WTC11 (cell line): Measurements from ENCODE around the gene TOR4A. TPM values are rescaled to one million over a fixed set of nuclear protein-coding genes. Genes with fewer than 3 reads are reported as not detected.

Experiments used
- ATAC-seq: fragments of 200-7000 bp; cut with Tn5 transposase; 2 replicates; pipeline ENCODE4 v1.10.0; 2021; ENCODE audit warnings: mild to moderate bottlenecking, moderate library complexity
- CTCF ChIA-PET: fragments of 300-600 bp; sonication (Branson Sonifier 250); formaldehyde crosslinking; loops from one replicate; lab custom pipeline; 2021; ENCODE audit warnings: antibody characterized with exemption; lab: Charles Lee
- POLR2A ChIA-PET: fragments of 350-600 bp; sonication (Branson Sonifier 250); formaldehyde crosslinking; loops from one replicate; lab custom pipeline; 2021; ENCODE audit warnings: antibody characterized with exemption; lab: Charles Lee
- DNase-seq: peaks from one replicate; pipeline ENCODE4 v3.0.0; 2021; ENCODE audit warnings: low spot score
- H3K27ac Mint-ChIP-seq: 2 replicates; pipeline ENCODE4 v1.8.0; 2021; ENCODE audit warnings: mixed read lengths
- H3K27me3 Mint-ChIP-seq: 2 replicates; pipeline ENCODE4 v1.8.0; 2021; ENCODE audit warnings: low read depth, mild to moderate bottlenecking, moderate library complexity, mixed read lengths
- H3K36me3 Mint-ChIP-seq: 2 replicates; pipeline ENCODE4 v1.8.0; 2021; ENCODE audit warnings: mixed read lengths
- H3K4me1 Mint-ChIP-seq: 2 replicates; pipeline ENCODE4 v1.8.0; 2022; ENCODE audit warnings: mixed read lengths
- H3K4me3 Mint-ChIP-seq: 2 replicates; pipeline ENCODE4 v1.8.0; 2021; ENCODE audit warnings: mild to moderate bottlenecking, moderate library complexity, mixed read lengths
- H3K9me3 Mint-ChIP-seq: 2 replicates; pipeline ENCODE4 v1.8.0; 2021; ENCODE audit warnings: mixed read lengths
- ARID4B ChIP-seq: sonication (generic); formaldehyde crosslinking; IDR thresholded peaks from 2 replicates; pipeline ENCODE4 v1.8.0; 2023; ENCODE audit warnings: missing genetic modification reagents, mild to moderate bottlenecking, borderline replicate concordance
- ATF1 ChIP-seq: sonication (generic); formaldehyde crosslinking; IDR thresholded peaks from 2 replicates; pipeline ENCODE4 v1.8.1; 2023; ENCODE audit warnings: mild to moderate bottlenecking, moderate library complexity, missing genetic modification reagents
- CREB1 ChIP-seq: sonication (generic); formaldehyde crosslinking; IDR thresholded peaks from 2 replicates; pipeline ENCODE4 v1.8.0; 2023; ENCODE audit warnings: mild to moderate bottlenecking, missing genetic modification reagents
- CREM ChIP-seq: sonication (generic); formaldehyde crosslinking; IDR thresholded peaks from 2 replicates; pipeline ENCODE4 v1.8.1; 2022; ENCODE audit warnings: mild to moderate bottlenecking, missing genetic modification reagents, moderate library complexity
- FOXP4 ChIP-seq: sonication (generic); formaldehyde crosslinking; IDR thresholded peaks from 2 replicates; pipeline ENCODE4 v1.8.0; 2022; ENCODE audit warnings: mild to moderate bottlenecking, missing genetic modification reagents
- PRDM15 ChIP-seq: sonication (generic); formaldehyde crosslinking; IDR thresholded peaks from 2 replicates; pipeline ENCODE4 v1.8.0; 2022; ENCODE audit warnings: missing genetic modification reagents
- TP53 ChIP-seq: sonication (generic); formaldehyde crosslinking; IDR thresholded peaks from 2 replicates; pipeline ENCODE4 v1.8.1; 2023; ENCODE audit warnings: mild to moderate bottlenecking, missing genetic modification reagents
- USF2 ChIP-seq: sonication (generic); formaldehyde crosslinking; IDR thresholded peaks from 2 replicates; pipeline ENCODE4 v1.8.1; 2023; ENCODE audit warnings: mild to moderate bottlenecking, missing genetic modification reagents, moderate library complexity
- ZBTB43 ChIP-seq: sonication (generic); formaldehyde crosslinking; IDR thresholded peaks from 2 replicates; pipeline ENCODE4 v1.8.1; 2023; ENCODE audit warnings: mild to moderate bottlenecking, missing genetic modification reagents
- ZSCAN18 ChIP-seq: fragments of 250-450 bp; sonication (Bioruptor Pico); IDR thresholded peaks from 2 replicates; pipeline ENCODE4 v2.1.2; 2022; ENCODE audit warnings: mild to moderate bottlenecking, moderate library complexity
- total RNA-seq: library from RNA; stranded (reverse); gene quantifications from 3 replicates; pipeline ENCODE4 v1.2.3, GENCODE V29; 2021

Gene TOR4A
- total RNA-seq, 1 experiment from 2014 or later, result 7.3 TPM

GRCh38 chr9:137266162-137266527 lies 11.4 kb upstream of the TOR4A start:
- Mint-ChIP-seq H3K4me1 (peaks cover 3% of the 10 kb centered on the region; the same call in 1 of the 2 replicates), H3K27ac (no peak overlapping the region), H3K36me3 (peaks cover 18% of the 10 kb centered on the region), H3K9me3 (no peaks in the 10 kb centered on the region), H3K27me3 (no peaks in the 10 kb centered on the region), H3K4me3 (no peak overlapping the region)
- ATAC-seq (no peak), DNase-seq (no peak)
- POLR2A ChIA-PET, result interaction anchor here (0.8 kb wide), 1 partner anchor 30 kb away, joined by 3 read pairs; no protein-coding TSS in a partner anchor
- TF ChIP-seq CREM (CRISPR knock-in tag), result no peak
- CTCF ChIA-PET, result no interaction called here

GRCh38 chr9:137266585-137267453 lies 10.7 kb upstream of the TOR4A start:
- DNase-seq (no peak), ATAC-seq (no peak)
- POLR2A ChIA-PET, result interaction anchor here (0.8 kb wide), 1 partner anchor 29 kb away, joined by 3 read pairs; no protein-coding TSS in a partner anchor

GRCh38 chr9:137267933-137268355 lies 9.6 kb upstream of the TOR4A start:
- H3K27ac Mint-ChIP-seq, result no peak overlapping the region
- peaks cover 20% of the 10 kb centered on the region for H3K36me3 Mint-ChIP-seq
- no peaks in the 10 kb centered on the region for H3K27me3 Mint-ChIP-seq
- DNase-seq, result no peak
- no peaks in the 10 kb centered on the region for H3K9me3 Mint-ChIP-seq
- POLR2A ChIA-PET, result no interaction called here
- CTCF ChIA-PET, result no interaction called here
- H3K4me1 Mint-ChIP-seq, result no peaks in the 10 kb centered on the region
- ATAC-seq, result no peak
- no peak overlapping the region for H3K4me3 Mint-ChIP-seq
- no peak for TF ChIP-seq FOXP4 (CRISPR knock-in tag)
- no peak for TF ChIP-seq TP53 (CRISPR knock-in tag)
- no peak for TF ChIP-seq ARID4B (CRISPR knock-in tag)
- TF ChIP-seq USF2 (CRISPR knock-in tag), result no peak
- no peak for TF ChIP-seq ZSCAN18
- no peak for TF ChIP-seq ATF1 (CRISPR knock-in tag)
- no peak for TF ChIP-seq CREB1

More at GRCh38 chr9:137266585-137267453, 10.7 kb upstream of the TOR4A start:
- H3K4me1 Mint-ChIP-seq, result peaks cover under 1% of the 10 kb centered on the region; the same call in 1 of the 2 replicates
- no peaks in the 10 kb centered on the region for H3K27me3 Mint-ChIP-seq
- H3K36me3 Mint-ChIP-seq, result peaks cover 20% of the 10 kb centered on the region
- H3K9me3 Mint-ChIP-seq, result no peaks in the 10 kb centered on the region
- H3K27ac Mint-ChIP-seq, result no peak overlapping the region
- H3K4me3 Mint-ChIP-seq, result no peak overlapping the region
- CTCF ChIA-PET, result no interaction called here
- TF ChIP-seq ZBTB43 (CRISPR knock-in tag) (no peak), PRDM15 (CRISPR knock-in tag) (no peak)
